HG03457 (cell line): Measurements from ENCODE around the gene ID4.

Experiments used
- ATAC-seq: cut with Tn5 transposase; IDR thresholded peaks from one replicate; pipeline ENCODE4 v1.9.1; 2021; ENCODE audit warnings: moderate number of reproducible peaks; ENCODE audit not compliant: unreplicated experiment

Gene ID4

DNA sequence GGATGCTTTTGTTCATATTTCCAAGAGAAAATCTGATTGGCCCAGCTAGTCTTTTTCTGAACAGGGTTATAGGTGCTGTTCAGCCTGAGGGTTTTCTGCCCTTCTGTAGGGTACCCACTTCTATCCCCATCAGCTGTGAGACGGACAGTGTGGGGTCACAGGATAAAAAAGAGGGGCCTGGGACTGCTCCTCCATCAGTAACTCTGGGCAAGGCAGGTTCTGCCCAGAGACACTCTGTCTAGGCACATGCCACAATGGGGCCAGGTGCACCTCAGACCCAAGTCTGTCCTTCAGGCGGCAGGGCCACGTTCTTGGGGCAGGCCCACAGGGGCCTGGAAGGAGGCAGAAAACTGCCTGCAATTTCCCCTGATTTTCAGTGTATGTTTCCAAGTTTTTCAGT lies 20.0 kb downstream of the ID4 start:
- ATAC-seq, result no peak

DNA sequence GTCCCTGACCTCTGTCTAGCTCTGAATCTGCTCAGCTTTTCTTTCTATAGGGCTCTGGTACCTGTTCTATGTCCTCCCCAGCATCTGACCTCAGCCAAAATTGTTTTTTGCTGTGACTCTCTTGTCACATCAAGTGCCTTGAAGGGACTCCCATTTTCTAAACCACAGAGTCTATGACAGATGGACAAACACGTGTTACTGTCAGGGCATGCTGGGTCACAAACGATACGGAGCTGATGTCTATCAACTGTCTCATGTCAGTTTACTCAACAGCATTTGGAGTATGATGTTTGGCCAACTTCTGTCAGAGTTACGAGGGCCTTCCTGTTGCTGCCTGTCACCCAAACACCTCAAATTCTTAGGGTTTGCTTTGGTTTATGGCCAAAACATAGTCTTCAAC lies 20.5 kb downstream of the ID4 start:
- no peak for ATAC-seq

DNA sequence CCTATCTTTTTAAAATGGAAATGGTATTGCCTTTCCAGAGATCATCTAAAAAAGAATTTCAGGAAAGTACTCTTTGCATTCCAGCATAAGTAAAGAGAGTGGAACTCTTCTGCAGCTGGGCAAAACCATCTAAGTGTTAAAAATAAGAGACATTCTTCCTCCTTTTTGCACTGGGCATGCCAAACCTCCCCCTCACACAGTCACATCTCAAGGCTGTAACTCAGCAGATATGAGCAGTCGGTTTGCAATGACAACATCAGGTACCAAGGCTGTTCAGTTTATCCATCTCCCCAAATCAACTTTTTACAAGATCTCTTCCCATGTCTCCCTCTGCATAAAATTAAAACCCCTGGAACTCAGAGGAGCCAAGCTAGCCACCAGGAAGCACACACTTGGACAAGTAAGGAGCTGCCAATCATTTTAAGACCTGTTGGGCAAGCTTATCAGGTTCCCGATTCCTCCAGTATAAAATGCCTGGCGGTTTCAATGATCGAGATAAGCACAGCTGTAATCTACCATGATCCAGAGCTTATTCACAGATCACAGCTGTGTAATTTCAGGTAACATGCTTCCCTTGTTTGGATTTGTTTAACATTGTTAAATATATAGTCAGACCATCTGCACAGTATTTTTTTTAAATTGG lies 23.2 kb downstream of the ID4 start:
- ATAC-seq, result no peak

DNA sequence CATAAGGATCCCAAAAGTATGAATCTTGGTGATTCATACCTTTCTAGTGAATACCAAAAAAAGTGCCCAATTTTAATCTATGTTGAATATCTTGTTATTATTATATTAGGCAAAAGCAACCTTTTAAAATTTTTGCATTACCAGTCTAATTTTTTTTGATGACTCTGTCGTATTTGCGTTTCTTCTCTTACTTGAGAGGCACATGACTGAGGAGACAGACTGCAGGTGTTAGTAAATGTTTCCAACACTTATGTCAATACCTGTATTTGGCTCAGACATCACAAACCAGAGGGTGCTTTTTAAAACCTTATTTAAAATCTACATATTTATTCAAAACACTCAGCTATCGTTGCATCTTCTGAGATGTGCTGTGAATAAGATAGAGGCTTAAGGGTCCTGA lies 27.1 kb downstream of the ID4 start:
- ATAC-seq, result no peak

DNA sequence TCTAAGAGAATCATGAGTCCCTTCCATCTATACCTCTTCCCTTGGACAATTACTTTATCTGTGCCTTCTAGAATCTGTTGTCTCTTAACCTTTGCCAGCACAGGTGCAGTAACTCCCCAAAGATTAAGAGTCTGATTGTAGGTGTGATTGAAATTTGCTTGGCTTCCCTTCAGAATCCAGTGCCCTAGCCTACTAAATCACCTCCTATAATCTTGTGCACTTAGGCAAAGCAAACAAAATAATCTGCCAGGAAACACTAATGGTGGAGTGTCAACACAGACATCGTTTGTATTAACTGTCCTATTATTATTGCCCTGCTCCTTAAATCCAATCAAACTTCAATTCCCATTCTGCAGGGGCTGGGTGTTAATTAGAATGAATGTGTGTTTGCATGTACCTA lies 28.0 kb downstream of the ID4 start:
- ATAC-seq, result no peak

DNA sequence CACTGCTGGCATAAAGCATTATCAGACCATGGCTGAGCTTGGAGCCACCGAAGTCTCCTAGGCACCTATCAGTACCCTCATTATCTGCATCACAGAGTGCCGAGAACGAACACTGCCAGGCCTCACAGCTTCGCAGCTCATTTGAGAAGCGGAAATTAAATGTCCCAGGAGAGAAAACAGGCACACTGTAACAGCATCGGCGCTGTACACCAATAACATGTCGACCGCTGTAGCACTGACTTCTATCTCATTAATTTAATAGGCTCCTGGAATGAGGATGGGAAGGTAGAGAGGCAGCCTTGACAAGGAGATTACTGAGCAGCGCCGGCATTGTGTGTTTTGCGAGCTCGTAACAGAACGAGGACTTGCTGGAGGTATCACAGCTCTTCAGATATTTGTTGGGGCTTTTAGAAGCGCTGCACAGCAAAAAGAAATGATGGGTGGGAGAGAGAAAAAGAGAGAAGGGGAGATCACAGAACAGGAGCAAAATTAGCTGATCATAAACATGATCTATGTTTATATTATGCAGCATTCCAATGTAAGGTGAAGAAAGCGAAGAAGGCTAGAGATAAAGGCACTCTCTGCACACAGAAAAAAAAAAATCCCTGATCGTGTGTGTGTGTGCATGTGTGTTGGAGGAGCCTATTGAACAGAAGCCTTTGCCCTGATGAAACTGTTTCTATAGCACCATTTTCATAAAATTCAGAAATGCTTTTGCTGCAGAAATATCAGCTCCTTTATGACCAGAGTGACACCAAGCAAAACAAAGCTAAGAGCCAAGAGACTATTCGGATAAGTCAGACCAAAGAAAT lies 29.2 kb downstream of the ID4 start:
- ATAC-seq, result no peak

DNA sequence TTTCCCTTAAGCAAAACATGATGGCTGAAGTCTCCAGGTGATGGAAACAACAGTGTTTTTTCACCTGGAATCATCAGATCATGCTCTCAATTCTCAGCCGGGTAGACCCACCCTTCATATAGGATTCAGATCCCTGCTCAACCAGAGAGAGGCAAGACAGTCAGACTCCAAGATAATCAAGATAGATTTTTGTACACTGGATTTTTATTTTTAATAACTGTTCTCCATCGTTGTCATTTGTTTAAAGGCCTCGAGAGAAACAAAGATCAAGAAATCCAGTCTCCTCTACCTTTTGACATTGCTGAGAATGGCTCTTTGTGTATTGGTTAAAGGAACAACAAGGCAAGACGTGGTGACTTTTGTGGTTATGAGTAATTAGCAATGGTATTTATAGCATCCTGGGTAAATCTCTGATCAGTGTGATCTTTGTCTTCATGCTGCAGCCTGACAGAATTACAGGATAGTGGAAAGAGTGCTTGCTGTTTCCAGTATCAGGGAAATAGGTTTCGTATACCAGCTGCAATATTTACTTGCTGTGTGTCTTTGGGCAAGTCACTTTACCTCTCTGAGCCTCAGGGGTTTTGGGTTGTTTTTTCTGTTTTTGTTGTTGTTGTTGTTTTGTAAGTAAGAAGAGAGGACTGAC lies 29.9 kb downstream of the ID4 start:
- ATAC-seq, result no peak

DNA sequence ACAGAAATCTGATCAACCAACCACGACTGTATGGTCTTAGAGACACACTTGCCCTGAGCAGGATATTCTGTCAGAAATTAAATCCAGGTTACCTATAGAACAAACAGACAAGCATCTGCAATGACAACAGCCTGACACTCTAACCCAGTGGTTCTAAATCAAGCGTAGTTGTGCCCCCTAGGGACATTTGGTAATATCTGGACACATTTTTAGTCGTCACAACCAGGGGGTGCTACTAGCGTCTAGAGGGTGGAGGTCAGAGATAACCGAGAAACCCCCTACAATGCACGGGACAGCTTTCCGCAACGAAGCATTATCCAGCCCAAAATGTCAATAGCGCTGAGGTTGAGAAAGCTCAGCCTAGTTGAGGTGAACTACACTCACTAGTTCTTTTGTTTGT lies 32.3 kb downstream of the ID4 start:
- ATAC-seq, result no peak

DNA sequence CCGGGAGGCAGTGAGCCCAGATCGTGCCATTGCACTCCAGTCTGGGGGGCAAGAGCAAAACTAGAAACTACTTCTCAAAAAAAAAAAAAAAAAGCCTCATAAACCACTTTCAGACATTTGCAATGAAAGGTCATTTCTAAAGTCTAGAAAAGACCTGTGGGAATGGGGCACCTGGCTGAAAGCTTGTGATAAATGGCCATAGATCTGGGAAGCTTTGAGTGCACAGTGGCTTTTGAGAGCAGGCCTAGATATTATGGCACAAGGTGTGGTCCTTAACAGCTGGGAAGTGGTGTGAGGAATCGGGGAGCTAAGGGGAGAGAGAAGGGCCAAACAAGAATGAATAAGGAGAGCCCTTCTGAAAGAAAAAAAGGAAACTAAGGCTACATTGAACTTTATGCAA lies 33.2 kb downstream of the ID4 start:
- ATAC-seq, result no peak

DNA sequence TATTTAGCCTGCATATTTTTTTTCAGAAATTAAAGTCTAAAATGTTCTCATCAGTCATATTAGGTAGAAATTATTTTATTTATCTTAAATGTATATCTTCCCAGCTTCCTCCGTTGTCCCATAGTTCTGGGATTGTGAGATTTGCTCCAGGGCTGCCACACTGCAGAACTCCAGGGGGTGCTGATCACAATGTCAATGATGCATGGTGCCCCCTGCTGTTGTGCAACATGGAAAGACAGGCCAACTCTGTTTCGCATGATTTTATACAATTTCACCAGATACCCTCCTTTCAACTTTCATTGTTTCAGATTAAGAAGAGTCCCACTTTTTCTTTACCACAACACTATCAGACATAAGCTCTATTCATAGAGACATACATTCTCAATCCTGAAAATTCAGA lies 35.9 kb downstream of the ID4 start:
- no peak for ATAC-seq

DNA sequence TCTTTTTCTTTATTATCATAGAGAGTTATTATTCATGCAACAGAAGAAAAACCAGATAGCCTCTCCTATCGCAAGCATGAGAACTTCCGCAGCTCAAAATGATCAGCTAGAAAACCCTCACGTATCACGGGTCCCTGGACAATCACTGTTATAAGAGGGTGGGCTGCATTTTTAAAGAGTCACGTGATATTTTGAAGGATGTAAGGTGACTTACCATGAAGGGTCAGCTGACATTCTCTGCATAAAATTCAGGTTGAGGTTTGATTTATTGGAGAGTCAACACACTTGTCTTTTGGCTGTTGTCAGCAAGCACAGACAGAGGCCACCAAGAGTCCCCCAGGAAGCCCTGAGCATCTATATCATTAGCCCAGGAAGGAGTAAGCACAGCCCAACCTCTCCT lies 39.5 kb downstream of the ID4 start:
- no peak for ATAC-seq

DNA sequence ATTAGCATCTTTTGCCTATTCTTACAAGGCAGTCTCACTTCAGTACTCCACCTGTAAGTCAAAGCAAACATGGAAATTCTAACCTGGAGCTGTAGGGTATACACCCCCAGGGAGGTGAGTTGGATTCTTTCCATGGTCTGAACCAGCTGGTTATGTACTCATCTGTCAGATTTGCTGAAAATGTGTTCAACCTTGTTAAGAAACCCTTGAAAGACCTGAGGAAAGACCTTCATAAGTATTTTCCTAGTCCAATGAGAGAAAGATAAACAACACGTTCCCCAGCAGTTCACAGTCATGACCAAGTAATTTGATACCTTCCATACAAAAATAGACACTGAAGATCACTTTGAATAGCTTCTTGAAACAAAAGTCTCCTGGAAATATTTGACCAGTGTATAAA lies 42.5 kb downstream of the ID4 start:
- ATAC-seq, result no peak

DNA sequence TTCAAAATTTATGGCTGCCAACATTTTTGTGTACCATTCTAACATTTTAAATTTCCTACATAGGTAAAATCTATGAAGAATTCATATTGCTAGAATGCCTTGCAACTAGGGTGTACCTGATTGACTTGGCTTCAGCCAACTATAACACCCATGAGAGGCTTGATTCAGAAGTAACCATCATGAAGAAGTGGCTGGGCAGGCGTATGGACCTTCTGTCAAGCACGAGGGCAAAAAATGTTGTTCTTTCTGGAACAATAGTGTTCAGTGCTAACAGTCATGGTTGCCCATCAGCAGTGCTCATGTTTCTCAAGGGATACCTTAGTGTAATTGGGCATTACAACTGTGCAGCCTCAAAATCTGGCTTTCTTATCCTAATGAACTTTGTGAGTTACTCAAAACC lies 42.9 kb downstream of the ID4 start:
- no peak for ATAC-seq

DNA sequence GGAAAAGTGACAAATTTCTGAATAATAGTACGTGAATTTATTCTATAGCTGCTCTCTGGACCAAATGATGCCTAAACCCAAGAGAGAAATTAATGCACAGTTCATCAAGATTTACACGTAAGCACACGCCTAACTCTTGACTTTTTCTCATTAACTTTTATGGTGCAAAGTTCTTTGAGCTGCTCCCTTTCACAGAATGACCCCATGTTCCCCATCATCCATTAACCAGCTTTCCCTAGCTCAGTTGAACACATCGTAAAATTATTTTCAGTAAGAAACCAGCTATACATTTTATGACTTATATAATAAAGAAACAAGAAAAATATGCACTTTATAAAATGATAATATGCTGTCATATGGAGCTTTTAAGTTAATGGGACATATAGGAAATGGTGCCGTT lies 54.3 kb downstream of the ID4 start:
- no peak for ATAC-seq
